Fibroblast of skin of right quadriceps (primary cell): Measurements from ENCODE around the gene KCNT1.

Source experiments
- DNase-seq: peaks from one replicate; pipeline ENCODE4 v3.0.0-alpha.2; 2013

The KCNT1 gene

DNA sequence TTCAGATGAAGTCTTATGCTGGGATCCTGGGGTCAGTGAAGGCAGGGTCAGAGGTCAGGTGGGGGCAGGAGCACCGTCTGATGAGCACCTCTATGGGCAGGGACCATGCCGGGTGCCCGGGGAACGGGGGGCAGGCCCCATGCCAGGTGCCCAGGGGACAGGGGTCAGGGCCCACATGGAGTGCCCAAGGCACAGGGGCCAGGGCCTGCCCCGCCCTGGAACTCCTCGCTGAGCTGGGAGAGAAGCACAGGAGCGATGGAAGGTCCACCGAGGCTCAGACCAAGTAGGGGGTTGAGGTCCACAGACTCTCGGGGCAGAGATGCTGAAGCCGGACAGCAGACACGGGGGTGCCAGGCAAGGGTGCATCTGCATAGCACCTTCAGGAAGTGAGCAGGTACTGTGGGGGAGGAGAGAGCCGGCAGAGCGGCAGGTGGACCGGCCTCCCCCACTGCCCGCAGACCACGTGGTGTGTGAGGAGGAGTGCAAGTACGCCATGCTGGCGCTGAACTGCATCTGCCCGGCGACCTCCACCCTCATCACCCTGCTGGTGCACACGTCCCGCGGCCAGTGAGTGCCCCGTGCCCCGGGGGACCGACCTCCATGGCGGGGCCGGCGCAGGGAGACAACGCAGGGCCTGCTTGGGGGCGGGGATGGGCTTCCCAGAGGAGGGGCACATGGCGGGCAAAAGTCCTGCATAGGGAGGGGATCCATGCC is 67.7 kb downstream of the KCNT1 start:
- no peak for DNase-seq

DNA sequence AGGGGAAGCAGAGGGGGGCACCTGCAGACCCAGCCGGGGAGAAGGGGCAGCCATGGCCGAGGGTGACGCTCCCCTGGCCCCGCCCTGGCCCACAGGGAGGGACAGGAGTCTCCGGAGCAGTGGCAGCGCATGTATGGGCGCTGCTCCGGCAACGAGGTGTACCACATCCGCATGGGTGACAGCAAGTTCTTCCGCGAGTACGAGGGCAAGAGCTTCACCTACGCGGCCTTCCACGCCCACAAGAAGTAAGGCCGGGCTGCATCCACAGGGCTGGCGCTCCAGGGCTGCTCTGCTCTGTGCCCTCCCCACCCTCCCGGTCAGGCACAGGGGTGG is 68.2 kb downstream of the KCNT1 start:
- no peak for DNase-seq

DNA sequence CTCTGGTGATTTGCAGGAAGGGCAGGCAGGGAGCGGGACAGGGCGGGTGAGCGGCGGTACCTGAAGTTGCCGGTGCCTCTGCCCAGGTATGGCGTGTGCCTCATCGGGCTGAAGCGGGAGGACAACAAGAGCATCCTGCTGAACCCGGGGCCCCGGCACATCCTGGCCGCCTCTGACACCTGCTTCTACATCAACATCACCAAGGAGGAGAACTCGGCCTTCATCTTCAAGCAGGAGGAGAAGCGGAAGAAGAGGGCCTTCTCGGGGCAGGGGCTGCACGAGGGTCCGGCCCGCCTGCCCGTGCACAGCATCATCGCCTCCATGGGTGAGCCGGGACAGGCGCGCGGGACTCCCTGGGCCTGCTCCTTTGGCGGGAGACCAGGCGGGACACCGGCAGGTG is 68.8 kb downstream of the KCNT1 start:
- DNase-seq, result no peak

DNA sequence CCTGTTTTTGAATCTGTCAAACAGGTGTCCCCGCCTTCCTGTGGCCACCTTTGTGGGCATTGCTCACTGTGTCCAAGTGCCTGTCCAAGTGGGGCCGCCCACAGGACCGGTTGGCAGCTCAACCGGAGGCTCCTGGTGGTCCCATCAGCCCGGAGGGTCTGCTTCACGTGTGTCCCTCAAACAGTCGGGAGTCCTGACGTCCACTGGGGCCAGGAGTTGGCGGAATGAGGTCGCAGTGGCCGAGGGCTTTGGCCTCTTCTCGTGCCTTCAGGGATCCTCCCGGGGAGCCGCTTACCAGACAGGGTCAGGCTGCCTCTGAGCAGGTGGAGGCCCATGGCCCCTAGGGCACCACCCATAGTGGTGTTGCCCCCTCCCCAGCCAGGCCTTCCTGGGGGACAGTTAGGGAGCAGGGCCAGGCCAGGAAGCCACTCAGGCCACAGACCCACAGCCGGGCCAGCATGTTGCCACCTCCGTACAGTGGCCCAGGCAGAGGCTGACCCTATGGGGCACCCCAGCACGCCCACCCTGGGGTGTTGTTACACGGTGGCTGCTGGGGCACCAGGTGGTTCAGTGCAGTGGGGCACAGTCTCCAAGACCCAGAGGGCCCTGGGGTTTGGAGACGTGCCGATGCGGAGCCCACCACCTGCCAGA is 69.5 kb downstream of the KCNT1 start:
- no peak for DNase-seq

DNA sequence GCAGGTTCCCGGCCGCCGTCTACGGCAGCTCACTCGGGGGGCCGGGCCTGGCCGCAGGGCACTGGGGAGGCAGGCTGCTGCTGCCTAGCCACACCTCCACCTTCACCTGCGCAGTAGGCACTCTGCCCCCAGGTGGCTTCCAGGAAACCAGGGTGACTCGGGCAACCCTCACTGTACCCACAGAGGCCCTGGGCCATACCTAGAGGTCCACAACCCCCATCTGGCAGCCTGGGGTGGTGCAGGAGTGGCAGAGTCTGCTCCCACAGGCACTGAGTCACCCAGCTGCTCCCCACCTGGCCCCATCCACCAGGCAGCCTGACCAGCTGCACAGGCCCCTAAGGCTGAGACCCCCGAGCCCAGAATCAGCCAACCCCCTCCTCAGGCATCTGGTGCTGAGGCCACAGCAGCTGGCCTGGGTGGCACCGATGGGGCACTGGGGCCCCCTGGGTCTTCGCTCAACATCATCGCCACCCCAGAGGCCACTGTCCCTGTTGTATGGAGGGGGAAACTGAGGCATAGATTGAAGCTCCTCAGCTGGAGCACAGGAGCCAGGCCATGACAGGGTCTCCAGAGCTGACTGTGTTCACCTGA is 70.2 kb downstream of the KCNT1 start:
- DNase-seq, result no peak

DNA sequence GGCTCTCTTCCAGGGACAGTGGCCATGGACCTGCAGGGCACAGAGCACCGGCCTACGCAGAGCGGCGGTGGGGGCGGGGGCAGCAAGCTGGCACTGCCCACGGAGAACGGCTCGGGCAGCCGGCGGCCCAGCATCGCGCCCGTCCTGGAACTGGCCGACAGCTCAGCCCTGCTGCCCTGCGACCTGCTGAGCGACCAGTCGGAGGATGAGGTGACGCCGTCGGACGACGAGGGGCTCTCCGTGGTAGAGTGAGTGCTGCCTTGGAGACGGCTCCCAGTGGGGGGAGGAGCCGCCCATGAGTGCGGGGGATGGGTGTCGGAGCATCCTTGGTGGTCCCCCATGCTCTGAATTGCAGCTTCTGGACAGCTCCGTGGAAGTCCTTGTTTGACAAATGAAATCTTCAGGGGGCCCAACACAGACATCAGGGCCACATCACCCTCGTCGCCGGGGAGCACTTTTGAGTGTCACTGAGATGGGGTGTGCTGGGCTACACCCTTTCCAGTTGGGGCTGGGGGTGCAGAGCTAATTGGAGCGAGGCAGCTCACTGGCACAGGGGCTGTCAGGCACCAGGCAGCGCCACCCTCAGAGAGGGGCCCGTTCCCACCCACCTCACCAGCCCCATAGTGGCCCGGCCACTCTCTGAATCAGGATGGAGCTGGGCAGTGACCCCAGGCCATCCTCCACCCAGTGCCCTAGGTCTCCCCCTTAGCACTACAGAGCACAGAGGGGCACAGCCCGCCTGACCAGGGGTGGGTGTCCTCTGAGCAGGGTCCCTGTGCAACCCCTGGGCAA is 70.9 kb downstream of the KCNT1 start:
- DNase-seq, result no peak

DNA sequence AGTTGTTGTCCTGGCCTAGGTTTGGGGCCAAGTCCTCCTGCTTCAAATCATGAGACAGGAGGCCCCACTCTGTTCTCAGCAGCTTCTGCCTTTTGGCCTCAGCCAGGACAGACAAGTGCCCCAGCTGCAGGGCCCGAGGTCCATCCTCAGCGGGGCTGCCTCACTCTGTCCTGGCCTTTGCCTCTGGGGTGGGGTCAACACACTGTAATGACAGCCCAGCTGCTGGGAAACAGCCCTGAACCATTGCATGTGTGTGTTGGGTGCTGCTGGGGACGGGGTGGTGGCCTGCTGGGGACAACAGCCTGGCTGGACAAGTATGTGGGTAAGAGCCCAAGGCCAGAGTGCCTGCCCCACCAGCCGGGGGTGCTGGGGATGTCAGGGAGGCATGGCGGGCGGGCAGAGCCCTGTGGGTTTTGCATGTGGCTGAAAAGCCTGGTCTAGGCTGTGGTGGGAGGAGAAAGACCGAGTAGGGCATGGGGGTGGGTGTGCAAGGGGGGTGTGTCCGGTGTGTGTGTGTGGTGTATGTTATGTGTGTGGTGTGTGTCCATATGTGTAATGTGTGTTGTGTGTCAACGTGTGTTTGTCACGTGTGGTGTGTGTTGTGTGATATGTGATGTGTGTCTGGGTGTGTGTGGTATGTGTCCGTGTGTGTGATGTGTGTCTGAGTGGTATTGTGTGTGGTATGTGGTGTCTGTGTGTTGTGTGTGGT is 71.7 kb downstream of the KCNT1 start:
- DNase-seq, result no peak

DNA sequence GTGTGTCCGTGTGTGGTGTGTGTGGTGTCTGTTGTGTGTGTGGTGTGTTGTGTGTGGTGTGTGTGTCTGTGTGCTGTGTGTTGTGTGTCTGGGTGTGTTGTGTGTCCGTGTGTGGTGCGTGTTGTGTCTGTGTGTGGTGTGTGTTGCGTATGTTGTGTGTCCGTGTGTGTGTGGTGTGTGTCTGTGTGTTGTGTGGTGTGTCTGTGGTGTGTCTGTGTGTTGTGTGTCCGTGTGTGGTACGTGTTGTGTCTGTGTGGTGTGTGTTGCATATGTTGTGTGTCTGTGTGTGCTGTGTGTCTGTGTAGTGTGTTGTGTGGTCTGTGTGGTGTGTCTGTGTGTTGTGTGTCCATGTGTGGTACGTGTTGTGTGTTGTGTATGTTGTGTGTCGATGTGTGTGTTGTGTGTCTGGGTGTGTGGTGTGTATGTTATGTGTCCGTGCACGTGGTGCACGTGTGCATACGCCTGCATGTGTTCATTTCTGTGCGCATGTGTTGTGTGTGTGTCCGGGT is 72.3 kb downstream of the KCNT1 start:
- no peak for DNase-seq

DNA sequence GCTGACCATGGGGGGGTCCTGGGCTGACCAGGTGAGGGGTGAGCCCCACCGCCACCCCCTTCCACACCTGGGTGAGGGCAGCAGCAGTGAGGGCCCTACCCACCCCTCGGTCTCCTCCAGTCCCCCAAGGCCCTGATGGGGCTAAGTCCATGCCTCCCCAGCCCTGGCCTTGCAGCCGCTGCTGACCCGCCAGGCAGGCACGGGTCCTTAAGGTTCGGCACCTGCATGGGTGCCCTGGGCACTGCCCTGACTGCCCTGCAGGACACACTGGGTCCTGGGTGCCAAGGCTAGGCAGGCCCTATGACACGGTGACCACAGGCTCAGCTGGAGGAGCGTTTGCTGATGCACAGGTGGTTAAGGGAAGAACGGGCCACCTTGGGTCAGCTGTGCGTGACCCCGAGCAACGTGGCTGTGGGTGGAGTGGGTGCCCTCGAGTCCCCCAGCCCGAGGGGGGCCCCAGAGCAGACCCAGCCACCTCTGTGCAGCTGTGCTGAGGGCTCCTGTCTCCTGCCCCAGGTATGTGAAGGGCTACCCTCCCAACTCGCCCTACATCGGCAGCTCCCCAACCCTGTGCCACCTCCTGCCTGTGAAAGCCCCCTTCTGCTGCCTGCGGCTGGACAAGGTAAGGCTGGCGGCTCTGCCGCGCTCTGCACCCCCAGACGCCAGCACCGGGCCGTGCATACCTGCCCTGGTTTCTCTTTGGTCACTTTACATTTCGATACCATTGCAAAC is 73.0 kb downstream of the KCNT1 start:
- no peak for DNase-seq

DNA sequence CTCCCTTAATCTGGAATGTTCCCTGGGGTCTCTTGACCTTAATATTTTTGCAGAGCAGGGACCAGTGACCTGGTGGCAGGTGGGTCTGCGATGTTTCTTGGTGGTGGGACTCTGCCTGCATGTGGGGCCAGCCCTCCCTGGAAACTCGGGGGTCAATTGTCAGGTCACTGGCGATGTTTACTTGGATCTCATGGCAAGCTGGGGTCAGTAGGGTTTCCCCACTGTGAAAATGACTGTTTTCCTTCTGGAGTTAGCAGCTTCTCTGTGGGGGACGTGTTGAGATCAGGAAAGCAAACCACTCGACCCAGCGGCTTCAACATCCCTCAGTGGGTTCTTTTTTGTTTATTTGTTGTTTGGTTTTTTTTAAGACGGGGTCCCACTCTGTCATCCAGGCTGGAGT is 73.9 kb downstream of the KCNT1 start:
- DNase-seq, result no peak

DNA sequence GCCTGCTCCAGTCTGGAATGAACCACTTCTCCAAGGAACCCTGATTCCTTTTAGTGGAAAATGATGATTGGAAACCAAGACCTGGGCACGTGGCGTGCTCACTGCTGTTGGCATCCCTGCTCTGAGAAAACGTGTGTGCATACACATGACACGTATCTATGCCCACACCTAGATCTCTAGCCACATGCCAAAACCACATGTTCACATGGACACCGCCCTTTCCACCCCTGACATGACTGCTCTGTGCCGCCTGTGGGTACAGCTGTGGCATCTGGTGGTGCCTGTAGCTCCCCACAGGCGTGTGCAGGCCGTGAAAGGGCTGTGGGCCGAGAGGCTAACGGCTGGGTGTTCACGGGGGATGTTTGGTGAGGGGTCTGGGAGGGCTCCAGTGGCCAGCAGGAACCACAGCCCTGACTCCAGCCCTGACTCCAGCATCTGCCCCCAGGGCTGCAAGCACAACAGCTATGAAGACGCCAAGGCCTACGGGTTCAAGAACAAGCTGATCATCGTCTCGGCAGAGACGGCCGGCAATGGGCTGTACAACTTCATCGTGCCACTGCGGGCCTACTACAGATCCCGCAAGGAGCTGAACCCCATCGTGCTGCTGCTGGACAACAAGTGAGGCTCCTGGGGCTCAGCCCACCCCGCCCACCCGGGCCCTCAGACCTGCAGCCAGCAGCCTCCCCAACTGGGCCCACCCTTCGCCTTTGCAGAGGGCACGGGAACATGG is 75.1 kb downstream of the KCNT1 start:
- no peak for DNase-seq

DNA sequence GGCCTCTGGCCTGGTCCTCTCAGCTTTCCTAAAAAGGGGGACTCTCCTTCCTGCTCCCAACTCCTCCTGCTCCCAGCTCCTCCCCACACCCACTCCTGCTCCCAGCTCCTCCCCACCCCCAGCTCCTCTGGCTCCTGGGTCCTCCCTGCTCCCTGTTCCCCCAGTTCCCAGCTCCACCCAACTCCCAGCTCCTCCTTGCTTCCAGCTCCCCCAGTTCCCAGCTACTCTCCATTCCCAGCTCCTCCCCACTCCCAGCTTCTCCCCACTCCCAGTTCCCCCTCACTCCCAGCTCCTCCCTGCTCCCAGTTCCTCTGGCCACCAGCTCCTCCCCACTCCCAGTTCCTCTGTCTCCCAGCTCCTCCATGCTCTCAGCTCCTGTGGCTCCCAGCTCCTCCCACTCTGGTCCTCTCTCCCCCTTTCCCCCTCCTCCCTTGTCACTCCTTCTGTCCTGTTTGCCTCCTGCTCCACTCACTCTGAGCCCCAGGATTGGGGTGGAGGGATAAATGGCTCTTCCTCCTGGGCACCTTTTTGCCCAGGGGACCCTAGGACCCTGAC is 75.7 kb downstream of the KCNT1 start:
- DNase-seq, result no peak

DNA sequence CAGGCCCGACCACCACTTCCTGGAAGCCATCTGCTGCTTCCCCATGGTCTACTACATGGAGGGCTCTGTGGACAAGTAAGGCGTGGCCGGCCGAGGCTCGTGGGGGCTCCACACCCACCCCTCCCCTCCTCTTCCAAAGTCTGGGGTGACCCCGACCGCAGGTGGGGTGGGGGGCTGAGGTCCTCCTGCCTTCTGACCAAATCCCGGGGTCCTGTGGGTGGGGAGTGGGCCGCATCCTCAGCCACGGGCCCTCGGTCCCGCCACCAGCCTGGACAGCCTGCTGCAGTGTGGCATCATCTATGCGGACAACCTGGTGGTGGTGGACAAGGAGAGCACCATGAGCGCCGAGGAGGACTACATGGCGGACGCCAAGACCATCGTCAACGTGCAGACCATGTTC is 76.4 kb downstream of the KCNT1 start:
- no peak for DNase-seq

DNA sequence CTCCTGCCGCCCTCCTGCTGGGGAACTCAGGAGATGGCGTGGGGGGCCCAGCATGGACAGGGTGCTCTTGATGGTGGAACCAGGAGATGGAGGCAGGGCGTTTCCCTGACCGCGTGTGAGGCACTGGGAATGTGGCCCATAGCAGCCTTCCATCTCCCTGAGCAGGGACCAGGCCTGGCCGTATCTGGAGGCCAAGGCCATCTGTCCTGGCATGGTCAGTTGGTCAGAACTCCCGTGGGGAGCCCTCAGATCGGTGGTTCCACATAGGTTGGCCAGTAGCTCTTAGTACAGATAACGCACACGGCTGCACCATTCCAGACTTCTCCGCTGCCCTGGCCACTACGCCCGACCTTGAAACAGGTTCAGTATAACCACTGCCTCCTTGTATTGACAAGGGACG is 77.6 kb downstream of the KCNT1 start:
- no peak for DNase-seq

DNA sequence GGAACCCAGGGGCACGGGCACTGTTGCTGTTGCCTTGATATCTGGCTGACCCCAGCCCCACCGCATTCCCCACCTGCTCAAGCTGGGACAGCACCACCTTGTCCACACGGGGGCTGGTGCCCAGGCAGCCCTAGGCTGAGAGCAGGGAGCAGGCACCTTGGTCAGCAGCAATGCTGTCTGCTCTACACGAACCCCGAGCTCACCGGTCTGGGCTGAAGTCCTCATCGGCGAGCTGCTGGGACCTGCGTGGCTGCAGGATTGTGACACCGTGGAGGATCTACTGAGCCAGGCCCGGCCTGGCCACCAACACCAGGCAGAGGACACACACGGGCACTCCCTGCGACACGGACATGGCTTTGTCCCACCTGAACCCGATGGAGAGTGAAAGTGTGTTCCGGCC is 78.1 kb downstream of the KCNT1 start:
- DNase-seq, result no peak

DNA sequence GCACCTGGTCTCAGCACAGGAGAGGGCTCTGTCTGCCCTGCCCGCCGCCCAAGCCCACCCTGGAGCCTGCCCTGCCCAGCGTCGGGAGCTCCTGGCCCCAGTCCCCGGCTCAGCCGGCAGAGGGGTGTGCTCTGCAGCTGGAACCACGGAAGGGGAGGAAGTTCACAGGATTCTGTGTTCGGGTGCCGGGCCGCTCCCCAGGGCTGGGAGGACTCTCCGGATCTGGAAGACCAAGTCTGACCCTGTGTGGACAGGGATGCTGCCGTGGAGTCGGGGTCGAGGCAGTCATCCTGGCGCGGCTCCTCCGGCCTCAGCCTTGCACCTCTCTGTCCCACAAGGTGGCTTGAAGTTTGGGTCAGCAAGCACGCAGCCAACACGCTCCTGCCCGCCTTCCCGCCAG is 78.6 kb downstream of the KCNT1 start:
- no peak for DNase-seq

DNA sequence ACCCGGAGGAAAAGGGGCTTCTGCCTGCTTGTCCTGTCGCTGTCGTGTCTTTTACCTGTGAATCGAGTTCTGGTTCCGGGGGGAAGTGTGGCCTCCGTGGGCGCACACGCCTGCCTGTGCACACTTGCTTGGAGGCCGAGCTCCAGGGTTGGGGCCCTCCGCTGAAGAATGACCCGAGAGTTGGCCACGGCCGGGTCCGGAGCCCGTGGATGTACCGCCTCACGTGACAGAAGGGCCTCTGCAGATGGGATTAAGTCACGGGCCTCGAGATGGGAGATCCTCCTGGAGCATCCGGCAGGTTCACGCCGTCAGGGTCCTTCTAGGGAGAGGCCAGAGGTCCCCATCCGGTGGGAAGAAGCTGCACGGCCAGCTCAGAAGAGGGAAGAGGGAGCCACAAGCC is 81.0 kb downstream of the KCNT1 start:
- no peak for DNase-seq

DNA sequence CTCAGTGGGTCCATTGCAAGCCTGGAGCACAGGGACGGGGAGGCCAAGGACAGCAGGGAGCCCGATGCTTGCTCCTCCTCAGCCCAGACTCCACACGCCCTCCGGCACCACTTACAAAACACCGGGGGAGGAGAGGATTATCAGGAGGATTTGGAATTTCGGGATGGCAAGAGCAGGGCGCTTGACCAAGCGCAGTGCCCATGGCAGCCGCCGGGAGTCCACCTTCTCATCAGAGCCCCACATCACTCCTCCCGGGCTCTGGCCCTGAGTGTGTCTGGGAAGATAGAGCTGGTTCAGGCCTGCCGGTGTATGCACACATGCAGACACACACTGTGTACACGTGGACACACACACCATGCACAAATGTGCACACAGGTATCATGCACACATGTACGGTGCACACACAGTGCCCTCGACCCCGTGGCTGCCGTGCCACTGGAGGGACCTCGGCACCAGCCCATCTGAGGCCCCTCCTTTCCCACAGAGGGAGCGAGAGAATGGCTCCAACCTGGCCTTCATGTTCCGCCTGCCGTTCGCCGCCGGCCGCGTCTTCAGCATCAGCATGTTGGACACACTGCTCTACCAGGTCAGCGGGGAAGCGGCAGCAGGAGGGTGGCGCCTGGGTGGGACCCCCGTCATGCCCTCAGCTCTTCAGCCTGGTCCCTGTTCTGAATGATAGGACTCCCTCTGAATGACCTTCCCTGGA is 81.7 kb downstream of the KCNT1 start:
- DNase-seq, result no peak

DNA sequence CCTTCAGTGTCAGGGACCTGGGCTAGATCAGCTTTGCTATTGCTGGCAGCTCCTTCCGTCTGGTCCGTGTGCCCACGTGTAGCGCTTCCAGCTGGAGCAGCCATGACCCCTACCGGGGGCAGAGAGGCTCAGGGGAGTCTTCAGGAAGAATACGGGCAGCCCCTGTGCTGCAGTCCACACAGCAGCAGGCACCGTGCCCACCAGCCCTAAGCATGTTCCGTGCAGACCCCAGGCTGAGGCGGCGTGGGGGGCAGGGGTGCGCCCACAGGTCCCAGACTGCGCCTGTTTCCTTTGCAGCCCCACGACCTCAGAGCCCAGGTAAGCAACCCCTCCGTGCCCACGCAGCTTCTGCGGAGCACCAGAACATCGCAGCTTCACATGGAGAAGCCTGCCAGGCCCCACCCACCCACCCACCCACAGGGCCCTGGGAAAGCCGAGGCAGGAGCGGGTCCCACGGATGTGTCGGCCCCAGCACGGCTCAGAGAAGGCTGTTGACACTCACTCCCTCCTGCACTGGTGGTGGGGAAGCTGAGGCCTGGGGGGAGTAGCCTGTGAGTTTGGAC is 83.1 kb downstream of the KCNT1 start:
- no peak for DNase-seq

DNA sequence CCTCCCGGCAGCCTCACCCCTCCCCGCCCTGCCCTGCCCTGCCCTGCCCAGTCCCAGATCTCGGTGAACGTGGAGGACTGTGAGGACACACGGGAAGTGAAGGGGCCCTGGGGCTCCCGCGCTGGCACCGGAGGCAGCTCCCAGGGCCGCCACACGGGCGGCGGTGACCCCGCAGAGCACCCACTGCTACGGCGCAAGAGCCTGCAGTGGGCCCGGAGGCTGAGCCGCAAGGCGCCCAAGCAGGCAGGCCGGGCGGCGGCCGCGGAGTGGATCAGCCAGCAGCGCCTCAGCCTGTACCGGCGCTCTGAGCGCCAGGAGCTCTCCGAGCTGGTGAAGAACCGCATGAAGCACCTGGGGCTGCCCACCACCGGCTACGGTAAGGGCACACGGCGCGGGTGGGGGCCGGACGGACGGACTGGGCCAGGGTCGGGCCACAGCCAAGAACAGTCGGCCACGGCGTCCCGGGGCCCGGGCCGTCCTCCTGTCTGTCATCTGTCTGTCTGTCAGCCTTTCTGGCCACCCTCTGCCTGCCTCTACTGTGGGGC is 84.2 kb downstream of the KCNT1 start:
- no peak for DNase-seq
